Neural cell (in vitro differentiated cells): Measurements from ENCODE around the gene TMEM107.

ENCODE experiments used
- CTCF ChIP-seq: fragments of 450-650 bp; IDR thresholded peaks from 2 replicates; pipeline ENCODE4 v1.5.1; 2014; ENCODE audit warnings: antibody characterized with exemption, mild to moderate bottlenecking, moderate library complexity; ENCODE audit not compliant: poor library complexity, severe bottlenecking
- EP300 ChIP-seq: fragments of 450-650 bp; conservative IDR thresholded peaks from 2 replicates; pipeline ENCODE4 v1.6.1; 2014; ENCODE audit warnings: antibody characterized with exemption, mild to moderate bottlenecking, moderate library complexity; ENCODE audit not compliant: poor library complexity, severe bottlenecking
- EZH2 ChIP-seq: fragments of 200-600, 300-800 bp; shearing (Covaris generic), sonication (generic); IDR thresholded peaks from 2 replicates; pipeline ENCODE4 v1.6.1; 2014; ENCODE audit warnings: antibody characterized with exemption, low read length, borderline replicate concordance, mild to moderate bottlenecking; ENCODE audit not compliant: insufficient read depth, poor library complexity, severe bottlenecking
- MXI1 ChIP-seq: fragments of 450-650 bp; conservative IDR thresholded peaks from 2 replicates; pipeline ENCODE4 v1.6.1; 2014; ENCODE audit warnings: antibody characterized with exemption, mild to moderate bottlenecking; ENCODE audit not compliant: poor library complexity, severe bottlenecking
- POLR2AphosphoS5 ChIP-seq: IDR thresholded peaks from 2 replicates; pipeline ENCODE4 v1.6.1; 2012
- RAD21 ChIP-seq: fragments of 450-650 bp; conservative IDR thresholded peaks from 2 replicates; pipeline ENCODE4 v1.6.1; 2014; ENCODE audit warnings: antibody characterized with exemption, mild to moderate bottlenecking, moderate library complexity
- REST ChIP-seq: IDR thresholded peaks from 2 replicates; pipeline ENCODE4 v1.6.1; 2012; ENCODE audit warnings: borderline replicate concordance
- SMC3 ChIP-seq: fragments of 450-650 bp; conservative IDR thresholded peaks from 2 replicates; pipeline ENCODE4 v1.6.1; 2014; ENCODE audit warnings: antibody characterized with exemption, mild to moderate bottlenecking, moderate library complexity; ENCODE audit not compliant: poor library complexity
- TAF1 ChIP-seq: IDR thresholded peaks from 2 replicates; pipeline ENCODE4 v1.6.1; 2012; ENCODE audit warnings: low read depth

- TF ChIP-seq TAF1 (no peak), CTCF (no peak), POLR2AphosphoS5 (no peak), EZH2 (no peak), RAD21 (no peak), REST (no peak), EP300 (no peak), MXI1 (no peak), SMC3 (no peak)
Observed at GRCh38 chr17:8140065-8141029, 35.8 kb downstream of the TMEM107 start.
